Keratinocyte (primary cell): Measurements from ENCODE around the gene ANKRD27. TPM values are rescaled to one million over a fixed set of nuclear protein-coding genes. Genes with fewer than 3 reads are reported as not detected.

Source experiments
- DNase-seq: peaks from one replicate; pipeline ENCODE4 v3.0.0-alpha.2; 2011; ENCODE audit warnings: low read depth, missing footprints, low spot score
- FAIRE-seq: peaks from 2 replicates; lab custom pipeline; 2011; peaks lifted over from hg19 to GRCh38; lab: Jason Lieb, UNC
- H2AFZ ChIP-seq: 2 replicates; pipeline ENCODE4 v1.6.0; 2012; ENCODE audit warnings: low read length, control low read depth, inconsistent platforms; ENCODE audit not compliant: control insufficient read depth
- H3K27ac ChIP-seq: 2 replicates; pipeline ENCODE4 v1.5.1; 2011; ENCODE audit warnings: low read length; ENCODE audit not compliant: control insufficient read depth, insufficient read depth
- H3K27me3 ChIP-seq: 3 replicates; pipeline ENCODE4 v1.6.0; 2011; ENCODE audit warnings: low read length; ENCODE audit not compliant: control insufficient read depth, insufficient read depth; ENCODE audit errors: extremely low read depth
- H3K36me3 ChIP-seq, 2 experiments: 2 replicates in 1 of 2; 3 replicates in 1 of 2; pipeline ENCODE4 v1.5.1; 2011; ENCODE audit warnings: low read length in 2 of 2, mild to moderate bottlenecking in 1 of 2; ENCODE audit not compliant: control insufficient read depth in 2 of 2, insufficient read depth in 2 of 2; ENCODE audit errors: extremely low read depth in 1 of 2
- H3K4me1 ChIP-seq: 3 replicates; pipeline ENCODE4 v1.5.1; 2011; ENCODE audit warnings: low read length; ENCODE audit not compliant: control insufficient read depth, insufficient read depth; ENCODE audit errors: extremely low read depth
- H3K4me2 ChIP-seq: 3 replicates; pipeline ENCODE4 v1.6.0; 2011; ENCODE audit warnings: low read depth, low read length; ENCODE audit not compliant: control insufficient read depth, insufficient read depth; ENCODE audit errors: extremely low read depth
- H3K4me3 ChIP-seq, 3 experiments: fragments of 200-600 bp in 1 of 3; sonication (generic) in 1 of 3; 2 replicates in 2 of 3; 3 replicates in 1 of 3; pipeline ENCODE4 v1.5.1; 2011 to 2016; ENCODE audit warnings: low read length in 3 of 3, mild to moderate bottlenecking in 3 of 3, control low read depth in 2 of 3, inconsistent platforms in 1 of 3, low read depth in 1 of 3, mixed read lengths in 1 of 3, mixed run types in 1 of 3, moderate library complexity in 1 of 3; ENCODE audit not compliant: control insufficient read depth in 2 of 3, insufficient read depth in 2 of 3; ENCODE audit errors: extremely low read depth in 1 of 3
- H3K79me2 ChIP-seq: 2 replicates; pipeline ENCODE4 v1.6.0; 2012; ENCODE audit warnings: low read length; ENCODE audit not compliant: control insufficient read depth, insufficient read depth
- H3K9ac ChIP-seq: 3 replicates; pipeline ENCODE4 v1.6.0; 2011; ENCODE audit warnings: low read length; ENCODE audit not compliant: control insufficient read depth, insufficient read depth; ENCODE audit errors: extremely low read depth
- H3K9me1 ChIP-seq: 3 replicates; pipeline ENCODE4 v1.6.0; 2011; ENCODE audit warnings: low read length; ENCODE audit not compliant: control insufficient read depth, insufficient read depth; ENCODE audit errors: extremely low read depth
- H3K9me3 ChIP-seq: 2 replicates; pipeline ENCODE4 v1.5.1; 2012; ENCODE audit warnings: low read depth, low read length; ENCODE audit not compliant: control insufficient read depth
- H4K20me1 ChIP-seq: 3 replicates; pipeline ENCODE4 v1.6.0; 2011; ENCODE audit warnings: low read length; ENCODE audit not compliant: control insufficient read depth, insufficient read depth; ENCODE audit errors: extremely low read depth
- CTCF ChIP-seq, 3 experiments: IDR thresholded peaks in 1 of 3; conservative IDR thresholded peaks in 1 of 3; optimal IDR thresholded peaks in 1 of 3; 2 replicates in 2 of 3; 3 replicates in 1 of 3; pipeline versions ENCODE3 to v1.5.1; 2011; ENCODE audit warnings: low read length in 3 of 3, mild to moderate bottlenecking in 3 of 3, moderate library complexity in 2 of 3, control low read depth in 1 of 3, inconsistent platforms in 1 of 3; ENCODE audit not compliant: insufficient read depth in 2 of 3; ENCODE audit errors: extremely low read depth in 1 of 3
- EZH2 ChIP-seq: IDR thresholded peaks from one replicate; pipeline ENCODE4 v1.6.1; 2012; ENCODE audit warnings: inconsistent platforms, mild to moderate bottlenecking, low read length, moderate library complexity
- dilution Hi-C: fragments of 300-500 bp; cut with MboI; formaldehyde crosslinking; loops from one replicate; pipeline ENCODE4 v1.7.0; 2020; ENCODE audit warnings: low sequenced_read_pairs; ENCODE audit not compliant: extremely low pct_ligation_motif_present
- polyA plus RNA-seq, 5 experiments: library from polyadenylated mRNA; depleted of rRNA in 3 of 5; stranded (reverse) in 3 of 5; stranded (forward) in 1 of 5; unstranded in 1 of 5; fragments of >200 nt; gene quantifications; 1 replicate in 1 of 5; 2 replicates in 3 of 5; 3 replicates in 1 of 5; pipeline versions ENCODE4 v1.2.1 to v1.2.3, GENCODE V29; 2011 to 2012; ENCODE audit warnings: missing spikeins in 2 of 5, low read depth in 1 of 5, low replicate concordance in 1 of 5

ANKRD27 gene
- polyA plus RNA-seq, 1 donor (not counting 4 experiments of a cell fraction or from before 2014, with no cell fraction given): 34.5 TPM

DNA sequence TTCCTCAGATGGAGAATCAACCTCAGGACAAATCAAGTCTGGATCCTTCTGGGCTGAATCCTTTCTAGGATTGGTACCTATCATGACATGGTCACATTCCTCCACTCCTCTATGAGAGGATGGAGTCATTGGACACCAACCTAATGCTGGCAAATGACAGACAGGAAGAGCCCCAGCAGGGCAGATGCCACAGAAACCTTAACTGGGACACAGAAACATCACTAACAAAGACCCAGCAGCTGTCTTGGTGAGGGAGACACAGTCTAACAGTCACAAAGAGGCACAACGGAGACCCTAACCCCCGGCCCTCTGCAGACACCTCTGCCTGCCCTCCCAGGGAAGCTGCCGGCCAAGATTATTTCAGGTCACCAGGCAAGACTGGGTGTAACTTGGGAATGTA, 2.1 kb downstream of the ANKRD27 start:
- no peak overlapping the region for H3K4me2 ChIP-seq
- no peak for DNase-seq
- TF ChIP-seq CTCF (optimal IDR thresholded peaks at IDR 0.05 in 1 of 3, IDR thresholded peaks at IDR 0.05 in 1 of 3, conservative IDR thresholded peaks at IDR 0.05 in 1 of 3; ENCODE audit: extremely low read depth in 1 of 3, insufficient read depth in 2 of 3, low read length in 3 of 3) (no peak), EZH2 (no peak)
- H3K27me3 ChIP-seq: peaks cover 22% of the 10 kb centered on the region
- H3K36me3 ChIP-seq: peaks cover 0 to 6% of the 10 kb centered on the region in 2 experiments
- H3K9ac ChIP-seq: no peak overlapping the region
- H3K79me2 ChIP-seq: peaks cover 71% of the 10 kb centered on the region
- no peaks in the 10 kb centered on the region for H3K9me3 ChIP-seq
- no peak for FAIRE-seq
- no peak overlapping the region for H3K27ac ChIP-seq
- H3K9me1 ChIP-seq: peaks cover 4% of the 10 kb centered on the region
- H4K20me1 ChIP-seq: peaks cover 14% of the 10 kb centered on the region
- no peak overlapping the region for H3K4me3 ChIP-seq
- peaks cover 7% of the 10 kb centered on the region for H3K4me1 ChIP-seq
- dilution Hi-C loops: no loop called here
- H2AFZ ChIP-seq: no peak overlapping the region

DNA sequence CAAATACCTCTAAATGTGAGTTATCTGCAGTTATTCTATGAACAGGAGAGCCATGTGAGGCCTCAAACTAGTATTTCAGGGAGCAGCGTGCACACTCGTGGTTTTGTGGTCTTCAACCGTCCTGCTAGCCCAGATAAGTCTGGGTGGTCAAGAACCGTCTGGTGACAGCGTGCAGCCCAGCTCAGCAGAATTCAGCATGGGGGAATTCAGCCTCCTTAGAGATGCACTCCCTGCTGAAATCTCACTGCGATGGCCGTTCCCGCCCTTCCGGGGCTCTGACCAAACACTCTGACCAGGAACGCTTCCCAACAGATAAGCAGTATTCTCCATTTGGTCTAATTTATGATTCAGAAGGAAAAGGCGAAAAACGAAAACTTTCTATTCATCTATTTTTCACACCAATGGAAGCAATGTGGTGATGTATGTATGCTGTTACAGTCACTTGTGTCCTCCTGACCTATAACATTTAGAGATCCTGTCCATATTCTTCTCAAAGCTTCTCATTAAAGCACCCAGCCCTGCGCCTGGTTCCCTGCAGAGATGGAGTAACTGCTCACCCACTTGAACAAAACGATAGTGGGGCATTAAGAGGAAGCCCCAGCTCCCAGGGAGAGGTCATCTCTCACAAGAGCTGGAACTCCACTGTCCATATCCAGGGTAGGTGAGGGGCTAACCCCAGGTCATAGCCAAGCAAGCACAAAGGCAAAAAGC, 2.9 kb downstream of the ANKRD27 start:
- Histone ChIP-seq H3K27ac (no peak overlapping the region), H3K79me2 (peaks cover 79% of the 10 kb centered on the region), H2AFZ (no peak overlapping the region), H3K4me3 (no peak overlapping the region), H3K9ac (no peak overlapping the region), H3K4me2 (no peak overlapping the region), H3K4me1 (peaks cover 7% of the 10 kb centered on the region), H3K36me3 (peaks cover 0 to 6% of the 10 kb centered on the region in 2 experiments), H3K27me3 (peaks cover 14% of the 10 kb centered on the region), H4K20me1 (peaks cover 16% of the 10 kb centered on the region), H3K9me1 (peaks cover 4% of the 10 kb centered on the region), H3K9me3 (no peaks in the 10 kb centered on the region)
- FAIRE-seq: no peak
- DNase-seq: no peak
- dilution Hi-C loops: no loop called here
- TF ChIP-seq CTCF (optimal IDR thresholded peaks at IDR 0.05 in 1 of 3, IDR thresholded peaks at IDR 0.05 in 1 of 3, conservative IDR thresholded peaks at IDR 0.05 in 1 of 3; ENCODE audit: extremely low read depth in 1 of 3, insufficient read depth in 2 of 3, low read length in 3 of 3) (no peak), EZH2 (no peak)
